Stimulated activated CD4-positive, alpha-beta T cell treated with anti-CD3 and anti-CD28 coated beads, Interleukin-15, amount 100 ng/mL, for 1 hour (primary cell): Measurements from ENCODE around the gene TEX261.
"Not testable (repeated sequence)": the region's sequence is repeated elsewhere in the genome, so short reads cannot be mapped to it uniquely, and the experiment has no call there.

Experiments
- DNase-seq, 2 donors: peaks; one replicate each; pipeline ENCODE4 v3.0.0-alpha.2; 2020; ENCODE audit warnings: low read depth in 1 of 2, low spot score in 1 of 2

Gene TEX261

GRCh38 chr2:71000780-71001591 lies 6.3 kb upstream of the TEX261 start:
- DNase-seq: peak; percentile 64 to 66

- DNase-seq: not testable (repeated sequence)
These were observed 5.3 kb upstream of the TEX261 start for GRCh38 chr2:70999931-71000330.

GRCh38 chr2:70999362-70999761 lies 4.7 kb upstream of the TEX261 start:
- no peak for DNase-seq

GRCh38 chr2:70998885-70999284 lies 4.2 kb upstream of the TEX261 start:
- DNase-seq: not testable (repeated sequence)

- DNase-seq: no peak
These were observed 705 bp upstream of the TEX261 start for GRCh38 chr2:70995426-70995729.

GRCh38 chr2:70994009-70994698 lies 519 bp downstream of the TEX261 start:
- DNase-seq: no peak

GRCh38 chr2:70992945-70993853 lies 1.5 kb downstream of the TEX261 start:
- no peak for DNase-seq

GRCh38 chr2:70991742-70992141 lies 2.9 kb downstream of the TEX261 start:
- no peak for DNase-seq

GRCh38 chr2:70991142-70991541 lies 3.5 kb downstream of the TEX261 start:
- no peak for DNase-seq

GRCh38 chr2:70990216-70990615 lies 4.5 kb downstream of the TEX261 start:
- no peak for DNase-seq

GRCh38 chr2:70988726-70989648 lies 5.7 kb downstream of the TEX261 start:
- no peak for DNase-seq

- DNase-seq: no peak
These were observed 6.5 kb downstream of the TEX261 start for GRCh38 chr2:70988151-70988550.

GRCh38 chr2:70987386-70987785 lies 7.3 kb downstream of the TEX261 start:
- no peak for DNase-seq

GRCh38 chr2:70986499-70987189 lies 8.0 kb downstream of the TEX261 start:
- no peak for DNase-seq

- DNase-seq: no peak
These were observed 8.7 kb downstream of the TEX261 start for GRCh38 chr2:70985956-70986355.

GRCh38 chr2:70985283-70985688 lies 9.4 kb downstream of the TEX261 start:
- DNase-seq: no peak

GRCh38 chr2:70984576-70985282 lies 9.9 kb downstream of the TEX261 start:
- peak; percentile 68 to 77 for DNase-seq

GRCh38 chr2:70984228-70984575 lies 10.5 kb downstream of the TEX261 start:
- DNase-seq: no peak

- DNase-seq: no peak
These were observed 11.0 kb downstream of the TEX261 start for GRCh38 chr2:70983506-70984227.
